Astrocyte (in vitro differentiated cells and primary cell): ENCODE results near the gene RAB3IL1. TPM values are rescaled to one million over a fixed set of nuclear protein-coding genes. Genes with fewer than 3 reads are reported as not detected.

Experiments
- DNase-seq: peaks from one replicate; pipeline ENCODE4 v3.0.0-alpha.2; 2010; ENCODE audit warnings: low read depth
- FAIRE-seq: peaks from 2 replicates; lab custom pipeline; 2011; peaks lifted over from hg19 to GRCh38; lab: Jason Lieb, UNC
- H2AFZ ChIP-seq: 2 replicates; pipeline ENCODE4 v1.6.0; 2012; ENCODE audit warnings: low read depth, low read length, inconsistent platforms
- H3K27ac ChIP-seq: 2 replicates; pipeline ENCODE4 v1.5.1; 2011; ENCODE audit warnings: low read depth, low read length, inconsistent platforms
- H3K27me3 ChIP-seq: 2 replicates; pipeline ENCODE4 v1.6.0; 2011; ENCODE audit warnings: low read length, inconsistent platforms; ENCODE audit not compliant: insufficient read depth
- H3K36me3 ChIP-seq: 2 replicates; pipeline ENCODE4 v1.5.1; 2011; ENCODE audit warnings: low read length, inconsistent platforms; ENCODE audit not compliant: insufficient read depth
- H3K4me1 ChIP-seq: 2 replicates; pipeline ENCODE4 v1.5.1; 2011; ENCODE audit warnings: low read length, inconsistent platforms; ENCODE audit not compliant: insufficient read depth
- H3K4me2 ChIP-seq: 2 replicates; pipeline ENCODE4 v1.6.0; 2012; ENCODE audit warnings: low read length, inconsistent platforms
- H3K4me3 ChIP-seq: 2 replicates; pipeline ENCODE4 v1.5.1; 2011; ENCODE audit warnings: low read depth, mild to moderate bottlenecking, low read length, inconsistent platforms; ENCODE audit not compliant: insufficient read depth
- H3K79me2 ChIP-seq: 2 replicates; pipeline ENCODE4 v1.6.0; 2012; ENCODE audit warnings: mild to moderate bottlenecking, low read length, inconsistent platforms; ENCODE audit not compliant: insufficient read depth
- H3K9ac ChIP-seq: 2 replicates; pipeline ENCODE4 v1.6.0; 2012; ENCODE audit warnings: mild to moderate bottlenecking, low read length, inconsistent platforms
- H3K9me3 ChIP-seq: 2 replicates; pipeline ENCODE4 v1.5.1; 2012; ENCODE audit warnings: low read depth, mild to moderate bottlenecking, low read length, inconsistent platforms; ENCODE audit not compliant: insufficient read depth
- H4K20me1 ChIP-seq: 2 replicates; pipeline ENCODE4 v1.6.0; 2012; ENCODE audit warnings: low read length, inconsistent platforms; ENCODE audit not compliant: insufficient read depth
- H3K27ac Mint-ChIP-seq: one replicate; pipeline ENCODE4 v1.8.0; 2021; ENCODE audit warnings: mild to moderate bottlenecking, mixed read lengths; ENCODE audit not compliant: unreplicated experiment
- H3K27me3 Mint-ChIP-seq: one replicate; pipeline ENCODE4 v1.8.0; 2021; ENCODE audit warnings: low read depth, mixed read lengths; ENCODE audit not compliant: unreplicated experiment
- H3K36me3 Mint-ChIP-seq: one replicate; pipeline ENCODE4 v1.8.0; 2021; ENCODE audit warnings: low read depth, mixed read lengths; ENCODE audit not compliant: unreplicated experiment
- H3K4me1 Mint-ChIP-seq: one replicate; pipeline ENCODE4 v1.8.0; 2021; ENCODE audit warnings: low read depth, mixed read lengths; ENCODE audit not compliant: unreplicated experiment
- H3K4me3 Mint-ChIP-seq: one replicate; pipeline ENCODE4 v1.8.0; 2021; ENCODE audit warnings: mild to moderate bottlenecking, moderate library complexity, mixed read lengths; ENCODE audit not compliant: unreplicated experiment
- H3K9me3 Mint-ChIP-seq: one replicate; pipeline ENCODE4 v1.8.0; 2021; ENCODE audit warnings: mild to moderate bottlenecking, mixed read lengths; ENCODE audit not compliant: unreplicated experiment
- CTCF ChIP-seq: IDR thresholded peaks from 2 replicates; pipeline ENCODE4 v1.5.1; 2011; ENCODE audit warnings: low read depth, mild to moderate bottlenecking, inconsistent platforms, low read length, moderate library complexity; ENCODE audit not compliant: insufficient read depth
- EZH2 ChIP-seq: IDR thresholded peaks from 2 replicates; pipeline ENCODE4 v1.6.1; 2012; ENCODE audit warnings: mild to moderate bottlenecking, low read length, inconsistent platforms; ENCODE audit not compliant: insufficient read depth
- total RNA-seq: library from RNA; stranded (reverse); gene quantifications from 2 replicates; pipeline ENCODE4 v1.2.1, GENCODE V29; 2021

The RAB3IL1 gene
- total RNA-seq, 1 donor from 2014 or later: 0.91 TPM

GRCh38 chr11:61949169-61950034 is 32.0 kb upstream of the RAB3IL1 start:
- H3K4me3 Mint-ChIP-seq: peak overlapping the region; percentile 40
- DNase-seq (peak; percentile 74), FAIRE-seq (no peak)
- TF ChIP-seq CTCF (no peak), EZH2 (no peak)
- no peaks in the 10 kb centered on the region for H3K9me3 ChIP-seq
- H3K27me3 Mint-ChIP-seq: peaks cover 17% of the 10 kb centered on the region
- H3K9ac ChIP-seq: no peak overlapping the region
- H3K4me1 ChIP-seq: no peaks in the 10 kb centered on the region
- no peaks in the 10 kb centered on the region for H3K36me3 Mint-ChIP-seq
- H3K79me2 ChIP-seq: no peaks in the 10 kb centered on the region
- no peaks in the 10 kb centered on the region for H3K36me3 ChIP-seq
- H3K27me3 ChIP-seq: no peaks in the 10 kb centered on the region
- no peak overlapping the region for H3K4me2 ChIP-seq
- no peaks in the 10 kb centered on the region for H4K20me1 ChIP-seq
- peaks cover 8% of the 10 kb centered on the region for H3K4me1 Mint-ChIP-seq
- H3K4me3 ChIP-seq: no peak overlapping the region
- H2AFZ ChIP-seq: no peak overlapping the region
- no peaks in the 10 kb centered on the region for H3K9me3 Mint-ChIP-seq
- H3K27ac Mint-ChIP-seq: peak overlapping the region; percentile 94
- no peak overlapping the region for H3K27ac ChIP-seq

GRCh38 chr11:61948505-61948904 is 31.1 kb upstream of the RAB3IL1 start:
- no peaks in the 10 kb centered on the region for H3K36me3 Mint-ChIP-seq
- H4K20me1 ChIP-seq: no peaks in the 10 kb centered on the region
- no peak overlapping the region for H3K27ac ChIP-seq
- no peak overlapping the region for H2AFZ ChIP-seq
- H3K9me3 ChIP-seq: no peaks in the 10 kb centered on the region
- H3K27me3 ChIP-seq: no peaks in the 10 kb centered on the region
- no peak for DNase-seq
- FAIRE-seq: no peak
- no peak overlapping the region for H3K4me2 ChIP-seq
- no peaks in the 10 kb centered on the region for H3K79me2 ChIP-seq
- no peak for TF ChIP-seq EZH2
- no peak for TF ChIP-seq CTCF
- peaks cover 18% of the 10 kb centered on the region for H3K27me3 Mint-ChIP-seq
- H3K36me3 ChIP-seq: no peaks in the 10 kb centered on the region
- H3K4me3 Mint-ChIP-seq: no peak overlapping the region
- no peak overlapping the region for H3K4me3 ChIP-seq
- no peaks in the 10 kb centered on the region for H3K4me1 ChIP-seq
- H3K27ac Mint-ChIP-seq: no peak overlapping the region
- no peak overlapping the region for H3K9ac ChIP-seq
- H3K4me1 Mint-ChIP-seq: peaks cover 8% of the 10 kb centered on the region
- no peaks in the 10 kb centered on the region for H3K9me3 Mint-ChIP-seq
